GM12891 (cell line): ENCODE measurements around the gene SNX8.

Experiments used
- DNase-seq: peaks from one replicate; pipeline ENCODE4 v3.0.0; 2011; ENCODE audit warnings: low spot score; ENCODE audit not compliant: insufficient read length
- FAIRE-seq: peaks from 2 replicates; lab custom pipeline; 2011; peaks lifted over from hg19 to GRCh38; lab: Jason Lieb, UNC
- PAX5 ChIP-seq: IDR thresholded peaks from 2 replicates; pipeline ENCODE4 v1.6.1; 2011; ENCODE audit warnings: low read length, moderate library complexity, mild to moderate bottlenecking; ENCODE audit not compliant: insufficient read depth, severe bottlenecking
- POLR2A ChIP-seq: IDR thresholded peaks from 2 replicates; pipeline ENCODE4 v1.6.1; 2011; ENCODE audit warnings: low read depth, low read length, control low read depth
- POLR2AphosphoS5 ChIP-seq: IDR thresholded peaks from 2 replicates; pipeline ENCODE4 v1.6.1; 2011; ENCODE audit warnings: low read depth, low read length, control low read depth
- POU2F2 ChIP-seq: IDR thresholded peaks from 2 replicates; pipeline ENCODE4 v1.6.1; 2011; ENCODE audit warnings: low read depth, mild to moderate bottlenecking, control low read depth, low read length, moderate library complexity
- SPI1 ChIP-seq: IDR thresholded peaks from 2 replicates; pipeline ENCODE4 v1.6.1; 2011; ENCODE audit warnings: low read depth, low read length, control low read depth
- TAF1 ChIP-seq: IDR thresholded peaks from 2 replicates; pipeline ENCODE4 v1.6.1; 2011; ENCODE audit warnings: low read depth, low read length, control low read depth

SNX8 gene

GRCh38 chr7:2256306-2257045 is 57.8 kb downstream of the SNX8 start:
- FAIRE-seq (no peak), DNase-seq (no peak)
- TF ChIP-seq POLR2A: no peak

GRCh38 chr7:2255145-2256139 is 58.8 kb downstream of the SNX8 start:
- no peak for DNase-seq
- FAIRE-seq: no peak
- TF ChIP-seq POLR2AphosphoS5 (no peak), POLR2A (no peak), TAF1 (no peak), PAX5 (no peak), POU2F2 (no peak), SPI1 (no peak)

- no peak for DNase-seq
- no peak for FAIRE-seq
- no peak for TF ChIP-seq SPI1
- TF ChIP-seq POLR2A: no peak
- TF ChIP-seq TAF1: no peak
- no peak for TF ChIP-seq POLR2AphosphoS5
- TF ChIP-seq POU2F2: no peak
- TF ChIP-seq PAX5: no peak
These were observed 59.7 kb downstream of the SNX8 start for GRCh38 chr7:2254429-2255144.

- DNase-seq: no peak
- FAIRE-seq: no peak
- no peak for TF ChIP-seq PAX5
- TF ChIP-seq POLR2AphosphoS5: no peak
- no peak for TF ChIP-seq POU2F2
- no peak for TF ChIP-seq TAF1
- no peak for TF ChIP-seq SPI1
- no peak for TF ChIP-seq POLR2A
These were observed 60.6 kb downstream of the SNX8 start for GRCh38 chr7:2253525-2254244.

- DNase-seq (no peak), FAIRE-seq (no peak)
- TF ChIP-seq POU2F2: no peak
- 0 out of 2 replicates have a peak, but pooled peaks have one; percentile 12 for TF ChIP-seq POLR2AphosphoS5
These were observed 61.2 kb downstream of the SNX8 start for GRCh38 chr7:2253021-2253420.

- FAIRE-seq: peak; percentile 16
- no peak for DNase-seq
- no peak for TF ChIP-seq PAX5
- no peak for TF ChIP-seq POU2F2
- no peak for TF ChIP-seq SPI1
- TF ChIP-seq POLR2A: peak; percentile 25; the same call in 1 of the 2 replicates
- 0 out of 2 replicates have a peak, but pooled peaks have one; percentile 13 for TF ChIP-seq POLR2AphosphoS5
These were observed 62.1 kb downstream of the SNX8 start for GRCh38 chr7:2251841-2252771.

GRCh38 chr7:2251381-2251780 is 62.9 kb downstream of the SNX8 start:
- FAIRE-seq (no peak), DNase-seq (no peak)
- TF ChIP-seq POLR2A (no peak), PAX5 (no peak), POLR2AphosphoS5 (0 out of 2 replicates have a peak, but pooled peaks have one; percentile 33)

GRCh38 chr7:2249744-2250323 is 64.4 kb downstream of the SNX8 start:
- TF ChIP-seq SPI1 (no peak), POLR2A (peak; percentile 16; the same call in 1 of the 2 replicates)
- DNase-seq (no peak), FAIRE-seq (no peak)
